Mesothelial cell of epicardium (in vitro differentiated cells): ENCODE measurements around the gene IL2RA. TPM values are rescaled to one million over a fixed set of nuclear protein-coding genes. Genes with fewer than 3 reads are reported as not detected.
"Not testable (repeated sequence)": the region's sequence is repeated elsewhere in the genome, so short reads cannot be mapped to it uniquely, and the experiment has no call there.

Experiments
- DNase-seq, 2 experiments: peaks; one replicate each; pipeline ENCODE4 v3.0.0; 2021; ENCODE audit warnings: low spot score in 2 of 2; ENCODE audit not compliant: unreplicated experiment in 2 of 2
- H3K27ac Mint-ChIP-seq: 2 replicates; pipeline ENCODE4 v1.8.0; 2021; ENCODE audit warnings: mixed read lengths
- H3K27me3 Mint-ChIP-seq: 2 replicates; pipeline ENCODE4 v1.8.0; 2021; ENCODE audit warnings: low read depth, mixed read lengths
- H3K36me3 Mint-ChIP-seq: 2 replicates; pipeline ENCODE4 v1.8.0; 2021; ENCODE audit warnings: mixed read lengths
- H3K4me1 Mint-ChIP-seq: 2 replicates; pipeline ENCODE4 v1.8.0; 2021; ENCODE audit warnings: mixed read lengths
- H3K4me3 Mint-ChIP-seq: 2 replicates; pipeline ENCODE4 v1.8.0; 2021; ENCODE audit warnings: mild to moderate bottlenecking, moderate library complexity, mixed read lengths
- H3K9me3 Mint-ChIP-seq: 2 replicates; pipeline ENCODE4 v1.8.0; 2021; ENCODE audit warnings: mixed read lengths
- CTCF ChIP-seq: fragments of 200-600 bp; sonication (generic); IDR thresholded peaks from one replicate; pipeline ENCODE4 v1.5.0; 2021; ENCODE audit warnings: antibody characterized with exemption; ENCODE audit not compliant: unreplicated experiment
- total RNA-seq: library from RNA; stranded (reverse); gene quantifications from 3 replicates; pipeline ENCODE4 v1.2.1, GENCODE V29; 2021

Gene IL2RA
- total RNA-seq, 1 donor from 2014 or later = not detected

- no peak overlapping the region for H3K27ac Mint-ChIP-seq
- peaks cover 70% of the 10 kb centered on the region for H3K27me3 Mint-ChIP-seq
- TF ChIP-seq CTCF = no peak
- H3K4me1 Mint-ChIP-seq = no peaks in the 10 kb centered on the region
- DNase-seq = no peak
- no peaks in the 10 kb centered on the region for H3K36me3 Mint-ChIP-seq
- no peaks in the 10 kb centered on the region for H3K9me3 Mint-ChIP-seq
- H3K4me3 Mint-ChIP-seq = no peak overlapping the region
These were observed 15.2 kb downstream of the IL2RA start for GRCh38 chr10:6046773-6047611.

DNA sequence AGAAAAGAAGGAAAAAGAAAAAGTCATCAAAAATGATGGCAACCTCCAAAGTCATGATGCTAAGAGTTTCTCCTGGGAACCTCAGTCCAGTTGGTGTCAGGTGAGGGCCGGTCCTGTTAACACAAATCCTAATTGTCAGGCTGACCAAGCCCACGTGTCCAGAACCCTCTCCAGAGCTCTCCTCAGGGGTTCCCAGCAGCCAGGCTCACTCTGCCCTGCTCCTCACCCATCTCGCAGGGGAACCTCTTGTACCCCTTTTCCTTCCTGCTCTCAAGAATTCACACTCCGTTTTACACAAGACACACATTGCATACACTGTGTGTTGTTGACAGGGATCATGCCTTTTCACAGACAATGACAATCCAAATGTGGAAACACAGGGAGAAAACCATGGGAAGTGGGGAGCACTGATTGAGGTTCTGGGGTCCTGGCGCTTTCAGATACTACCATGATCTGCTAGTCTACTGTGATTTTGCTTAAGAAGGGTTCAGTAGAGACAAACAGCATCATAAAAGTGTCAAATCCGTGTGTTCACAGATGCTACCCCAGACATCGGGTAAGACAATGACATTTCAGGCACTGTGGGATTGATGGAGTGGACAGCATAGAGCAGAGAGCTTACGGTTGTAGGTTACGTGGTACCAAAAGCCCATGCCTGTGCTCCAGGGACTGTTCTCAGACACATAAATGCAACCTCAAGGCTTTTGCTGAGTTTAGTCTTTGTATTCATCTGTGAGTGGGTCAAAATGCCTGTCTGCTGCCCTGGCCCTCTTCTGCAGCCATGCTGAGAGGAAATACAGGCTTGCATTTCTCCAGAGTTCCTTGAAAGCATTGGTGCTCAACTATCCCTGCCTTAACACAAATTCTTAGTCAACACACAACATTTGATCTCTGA lies 16.0 kb downstream of the IL2RA start:
- no peak for DNase-seq

DNA sequence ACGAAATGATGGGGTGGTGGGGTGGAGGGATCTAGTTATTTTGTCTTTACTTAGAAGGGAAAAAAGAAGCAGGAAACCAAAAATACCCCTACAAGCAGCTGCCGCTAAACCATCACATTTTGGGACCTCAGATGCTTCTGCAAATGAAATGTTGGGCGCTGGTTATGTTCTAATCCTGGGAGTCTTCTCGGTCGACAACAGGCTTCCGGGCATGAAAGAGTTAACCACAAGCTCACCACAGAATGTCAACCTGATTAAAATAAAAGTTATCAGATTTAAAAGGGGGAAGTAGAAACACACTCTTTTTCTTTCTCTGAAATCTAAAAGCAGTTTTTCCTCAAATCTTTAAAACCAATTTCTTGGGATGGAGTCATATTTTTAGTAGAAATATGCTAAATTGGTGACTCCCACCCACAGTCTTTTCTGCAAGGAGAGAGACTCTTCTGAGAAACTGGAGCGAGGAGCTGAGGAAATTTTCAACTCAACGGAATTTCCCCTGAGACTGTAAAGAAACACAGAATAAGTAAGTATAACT lies 16.8 kb downstream of the IL2RA start:
- TF ChIP-seq CTCF = no peak
- DNase-seq = no peak
- peaks cover 65% of the 10 kb centered on the region for H3K27me3 Mint-ChIP-seq
- no peaks in the 10 kb centered on the region for H3K9me3 Mint-ChIP-seq
- no peaks in the 10 kb centered on the region for H3K36me3 Mint-ChIP-seq
- no peak overlapping the region for H3K27ac Mint-ChIP-seq
- no peak overlapping the region for H3K4me3 Mint-ChIP-seq
- no peaks in the 10 kb centered on the region for H3K4me1 Mint-ChIP-seq

More for the DNA sequence above, 16.0 kb downstream of the IL2RA start:
- Mint-ChIP-seq H3K4me1 (no peaks in the 10 kb centered on the region), H3K27ac (no peak overlapping the region), H3K9me3 (no peaks in the 10 kb centered on the region), H3K36me3 (no peaks in the 10 kb centered on the region), H3K27me3 (peaks cover 72% of the 10 kb centered on the region), H3K4me3 (no peak overlapping the region)
- no peak for TF ChIP-seq CTCF

GRCh38 chr10:6044751-6045313 lies 17.3 kb downstream of the IL2RA start:
- Mint-ChIP-seq H3K36me3 (no peaks in the 10 kb centered on the region), H3K4me1 (no peaks in the 10 kb centered on the region), H3K4me3 (no peak overlapping the region), H3K27me3 (peaks cover 60% of the 10 kb centered on the region), H3K27ac (no peak overlapping the region), H3K9me3 (no peaks in the 10 kb centered on the region)
- no peak for DNase-seq
- TF ChIP-seq CTCF = no peak

GRCh38 chr10:6044060-6044459 lies 18.1 kb downstream of the IL2RA start:
- no peak for DNase-seq
- H3K27ac Mint-ChIP-seq = no peak overlapping the region
- H3K4me1 Mint-ChIP-seq = no peaks in the 10 kb centered on the region
- no peak for TF ChIP-seq CTCF
- no peak overlapping the region for H3K4me3 Mint-ChIP-seq
- peaks cover 5% of the 10 kb centered on the region for H3K9me3 Mint-ChIP-seq
- peaks cover 53% of the 10 kb centered on the region for H3K27me3 Mint-ChIP-seq
- no peaks in the 10 kb centered on the region for H3K36me3 Mint-ChIP-seq

- Mint-ChIP-seq H3K9me3 (peaks cover 11% of the 10 kb centered on the region), H3K27me3 (peaks cover 53% of the 10 kb centered on the region)
- H3K4me1 Mint-ChIP-seq, H3K4me3 Mint-ChIP-seq, H3K36me3 Mint-ChIP-seq, DNase-seq, H3K27ac Mint-ChIP-seq: not testable (repeated sequence)
These were observed 18.8 kb downstream of the IL2RA start for GRCh38 chr10:6043377-6043776.
